Amniotic stem cell (primary cell): ENCODE measurements around the gene CFD.
"Not testable (repeated sequence)": the region's sequence is repeated elsewhere in the genome, so short reads cannot be mapped to it uniquely, and the experiment has no call there.

Experiments used
- DNase-seq: peaks from one replicate; lab custom pipeline; 2025; lab: John Stamatoyannopoulos, UW

CFD gene

DNA sequence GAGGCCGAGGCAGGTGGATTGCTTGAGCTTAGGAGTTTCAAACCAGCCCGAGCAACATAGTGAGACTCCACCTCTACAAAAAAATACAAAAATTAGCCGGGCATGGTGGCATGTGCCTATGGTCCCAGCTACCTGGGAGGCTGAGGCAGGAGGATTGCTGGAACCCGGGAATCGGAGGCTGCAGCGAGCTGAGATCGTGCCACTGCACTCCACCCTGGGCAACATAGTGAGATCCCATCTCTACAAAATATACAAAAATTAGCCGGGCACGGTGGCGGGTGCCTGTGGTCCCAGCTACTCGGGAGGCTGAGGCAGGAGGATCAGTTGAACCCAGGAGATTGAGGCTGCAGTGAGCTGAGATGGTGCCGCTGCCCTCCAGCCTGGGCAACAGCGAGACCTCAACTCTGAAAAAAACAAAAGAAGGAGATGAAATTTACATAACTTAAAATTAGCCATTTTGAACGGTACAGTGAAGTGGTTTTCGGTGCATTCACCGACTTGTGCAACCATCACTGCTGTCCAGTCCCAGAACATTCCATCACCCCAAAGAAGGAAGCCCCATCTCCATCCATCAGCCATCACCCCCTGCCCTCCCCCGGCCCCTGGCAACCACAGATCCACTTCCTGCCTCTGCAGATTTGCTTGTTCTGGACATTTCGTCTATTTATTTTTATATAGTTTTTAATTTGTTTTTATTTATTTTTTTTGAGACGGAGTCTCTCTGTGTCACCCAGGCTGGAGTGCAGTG, 33.4 kb upstream of the CFD start:
- no peak for DNase-seq

DNA sequence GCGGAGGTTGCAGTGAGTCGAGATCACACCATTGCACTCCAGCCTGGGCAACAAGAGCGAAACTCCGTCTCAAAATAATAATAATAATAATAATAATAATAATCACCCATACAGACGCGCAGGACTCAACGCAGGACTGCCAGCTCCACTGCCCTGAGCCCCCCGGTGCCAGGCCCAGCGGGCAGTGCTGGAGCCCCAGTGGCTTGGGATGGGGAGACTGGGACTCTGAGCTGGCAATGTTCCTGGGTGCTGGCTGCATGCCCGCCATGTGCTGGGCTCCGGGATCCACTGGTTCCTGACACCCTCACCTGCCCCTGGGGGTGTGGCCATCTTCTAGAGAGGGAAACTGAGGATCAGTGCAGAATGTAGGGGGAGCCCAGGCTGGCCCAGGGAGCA, 32.2 kb upstream of the CFD start:
- no peak for DNase-seq

DNA sequence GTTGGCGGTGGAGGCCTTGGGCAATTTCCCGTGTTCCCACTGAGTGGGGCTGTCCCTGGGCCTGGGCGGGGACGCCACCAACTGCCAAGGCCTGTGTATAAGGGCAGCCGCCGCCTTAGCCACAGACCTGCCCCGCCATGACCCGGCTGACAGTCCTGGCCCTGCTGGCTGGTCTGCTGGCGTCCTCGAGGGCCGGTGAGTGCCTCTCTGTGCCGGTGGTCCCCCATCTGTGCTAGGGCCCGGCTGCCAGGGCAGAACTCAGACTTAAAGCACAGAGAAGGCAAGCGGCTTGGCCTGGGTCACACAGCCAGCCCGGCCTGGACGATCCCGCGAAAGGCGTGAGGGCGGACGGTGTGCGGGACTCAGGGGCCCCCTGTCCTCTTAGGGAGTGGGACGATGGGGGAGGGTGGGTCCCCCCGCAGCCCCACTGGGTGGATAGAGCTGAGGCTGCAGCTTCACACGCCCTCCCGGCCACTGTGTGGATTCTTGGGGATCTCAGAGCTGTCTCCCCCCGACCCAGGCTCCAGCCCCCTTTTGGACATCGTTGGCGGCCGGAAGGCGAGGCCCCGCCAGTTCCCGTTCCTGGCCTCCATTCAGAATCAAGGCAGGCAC, 31.6 kb upstream of the CFD start, which contains the start of gene AZU1:
AZU1 (plus strand) TSS at position 128 of the 612 bp plus-strand sequence; CDS start at position 138, 10 bp downstream.
- no peak for DNase-seq

DNA sequence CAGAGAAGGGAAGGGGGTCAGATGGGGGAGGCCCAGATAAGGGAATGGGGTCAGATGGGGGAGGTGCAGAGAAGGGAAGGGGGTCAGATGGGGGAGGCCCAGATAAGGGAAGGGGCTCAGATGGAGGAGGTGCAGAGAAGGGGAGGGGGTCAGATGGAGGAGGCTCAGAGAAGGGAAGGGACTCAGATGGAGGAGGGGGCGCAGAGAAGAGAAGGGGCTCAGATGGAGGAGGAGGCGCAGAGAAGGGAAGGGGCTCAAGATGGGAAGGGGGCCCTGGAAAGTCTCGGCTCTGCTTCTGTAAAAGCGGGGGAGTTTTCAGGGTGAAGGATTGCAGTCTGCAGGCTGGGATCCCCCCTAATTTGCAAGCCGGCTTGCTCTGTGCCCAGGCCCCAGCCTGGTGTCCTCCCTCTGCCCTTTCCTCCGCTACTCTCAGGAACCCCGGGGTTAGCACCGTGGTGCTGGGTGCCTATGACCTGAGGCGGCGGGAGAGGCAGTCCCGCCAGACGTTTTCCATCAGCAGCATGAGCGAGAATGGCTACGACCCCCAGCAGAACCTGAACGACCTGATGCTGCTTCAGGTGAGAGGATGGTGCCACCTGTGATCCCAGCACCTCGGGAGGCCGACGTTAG, 30.2 kb upstream of the CFD start:
- no peak for DNase-seq

DNA sequence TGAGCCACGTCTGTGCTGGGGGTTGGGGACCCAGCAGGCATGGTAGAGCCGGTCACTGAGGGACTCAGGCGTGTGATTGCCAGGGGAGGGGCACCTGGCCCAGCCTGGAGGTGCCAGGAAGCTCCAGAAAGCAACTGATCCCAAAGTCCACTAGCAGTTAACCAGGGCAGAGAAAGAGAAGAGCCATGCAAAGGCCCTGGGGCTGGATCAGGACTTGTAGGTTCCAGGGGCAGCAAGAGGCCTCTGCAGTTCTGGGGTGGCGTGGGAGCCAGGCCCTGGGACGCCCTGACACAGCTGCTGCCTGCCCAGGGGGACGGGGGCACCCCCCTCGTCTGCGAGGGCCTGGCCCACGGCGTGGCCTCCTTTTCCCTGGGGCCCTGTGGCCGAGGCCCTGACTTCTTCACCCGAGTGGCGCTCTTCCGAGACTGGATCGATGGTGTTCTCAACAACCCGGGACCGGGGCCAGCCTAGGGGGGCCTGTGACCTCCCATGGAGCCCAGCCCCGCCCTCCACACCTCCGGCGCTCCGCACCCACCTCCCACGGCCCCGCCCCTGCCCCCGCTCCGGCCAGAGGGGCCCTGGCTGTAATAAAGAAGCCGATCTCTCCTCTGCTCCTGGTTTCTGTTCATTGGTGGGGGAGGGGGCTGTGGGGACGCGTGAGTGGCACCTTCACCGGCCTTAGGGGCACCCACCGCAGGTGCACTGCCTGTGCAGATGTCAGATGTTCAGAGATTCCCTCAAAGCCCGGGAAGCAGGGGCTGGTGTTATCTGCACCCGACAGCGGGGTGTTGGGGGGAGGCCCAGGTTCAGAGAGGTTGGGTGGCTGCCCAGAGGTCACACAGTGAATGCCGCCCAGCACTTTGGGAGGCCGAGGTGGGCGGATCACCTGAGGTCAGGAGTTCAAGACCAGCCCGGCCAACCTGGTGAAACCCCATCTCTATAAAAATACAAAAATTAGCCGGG, 27.8 kb upstream of the CFD start:
- no peak for DNase-seq

DNA sequence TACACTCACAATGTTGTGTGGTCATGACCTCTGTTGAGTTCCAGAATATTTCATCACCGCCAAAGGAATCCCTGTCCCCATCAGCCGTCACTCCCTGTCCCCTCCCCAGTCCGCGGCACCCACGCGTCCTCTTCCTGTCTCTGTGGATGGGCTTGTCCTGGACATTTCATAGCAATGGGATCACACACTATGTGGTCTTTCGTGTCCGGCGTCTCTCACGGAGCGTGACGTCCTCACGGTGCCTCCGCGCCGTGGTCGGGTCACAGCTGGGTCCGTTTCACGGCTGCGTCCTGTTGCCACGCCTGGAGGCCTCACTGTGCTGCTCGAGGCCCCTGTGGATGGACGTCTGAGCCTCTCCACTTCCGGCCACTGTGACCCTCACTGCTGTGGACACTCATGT, 25.2 kb upstream of the CFD start:
- no peak for DNase-seq

DNA sequence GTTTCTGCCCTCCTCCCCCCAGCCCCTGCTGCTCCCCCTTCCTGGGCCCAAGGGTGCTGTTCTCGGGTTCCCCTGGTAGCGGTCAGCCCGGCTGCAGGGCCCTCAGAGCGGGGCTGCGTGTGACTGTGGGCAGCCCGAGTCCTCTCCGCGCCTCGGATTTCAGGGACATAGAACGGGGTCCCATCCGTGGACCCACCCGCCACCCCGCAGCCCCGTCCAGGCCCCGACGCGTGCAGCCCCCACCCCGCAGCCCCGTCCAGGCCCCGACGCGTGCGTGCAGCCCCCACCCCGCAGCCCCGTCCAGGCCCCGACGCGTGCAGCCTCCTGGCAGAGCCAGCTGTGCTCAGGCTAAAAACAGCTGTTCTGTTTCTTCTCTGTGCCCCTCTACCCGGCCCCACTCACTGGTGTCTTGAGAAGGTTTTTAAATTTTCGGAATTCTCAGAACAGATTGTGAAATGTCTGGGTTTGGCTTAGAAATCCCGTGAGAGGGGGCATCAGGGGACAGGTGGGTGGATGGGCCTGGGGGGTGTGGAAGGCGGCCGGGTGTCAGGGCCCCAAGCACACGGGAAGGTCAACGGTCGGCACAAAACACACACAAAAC, 24.2 kb upstream of the CFD start:
- DNase-seq, result no peak

DNA sequence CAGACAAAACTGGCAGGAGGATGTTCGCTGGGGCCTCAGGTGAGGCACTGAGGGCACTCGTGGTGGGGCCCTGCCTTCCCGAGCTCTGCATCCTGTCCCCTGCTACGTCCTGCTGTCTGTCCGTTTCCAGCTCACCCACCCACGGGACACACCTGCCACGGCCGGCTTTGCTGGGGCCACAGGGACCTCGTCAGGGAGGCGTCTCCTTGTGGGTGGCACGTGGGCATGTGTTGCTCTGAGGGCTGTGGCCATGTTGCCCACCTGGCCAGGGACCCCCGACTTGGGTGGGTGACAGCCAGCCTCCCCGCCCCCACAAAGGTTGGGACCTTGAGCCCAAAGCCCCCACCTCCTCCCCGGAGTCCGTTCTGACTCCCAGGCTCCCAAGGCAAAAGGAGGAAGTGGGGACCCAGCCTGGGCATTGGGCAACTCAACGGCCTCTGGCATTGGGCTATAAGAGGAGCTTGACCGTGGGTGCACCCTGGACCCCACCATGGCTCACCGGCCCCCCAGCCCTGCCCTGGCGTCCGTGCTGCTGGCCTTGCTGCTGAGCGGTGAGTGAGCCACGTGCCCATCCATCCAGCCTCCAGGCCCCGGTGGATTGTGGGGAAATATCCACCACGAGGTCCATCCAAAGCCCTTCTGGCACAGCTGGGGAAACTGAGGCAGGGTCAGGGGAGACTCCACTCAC, 18.8 kb upstream of the CFD start, which contains the start of gene PRTN3:
PRTN3 (plus strand) TSS at position 481 of the 688 bp plus-strand sequence; CDS start at position 491, 10 bp downstream.
- DNase-seq, result no peak

DNA sequence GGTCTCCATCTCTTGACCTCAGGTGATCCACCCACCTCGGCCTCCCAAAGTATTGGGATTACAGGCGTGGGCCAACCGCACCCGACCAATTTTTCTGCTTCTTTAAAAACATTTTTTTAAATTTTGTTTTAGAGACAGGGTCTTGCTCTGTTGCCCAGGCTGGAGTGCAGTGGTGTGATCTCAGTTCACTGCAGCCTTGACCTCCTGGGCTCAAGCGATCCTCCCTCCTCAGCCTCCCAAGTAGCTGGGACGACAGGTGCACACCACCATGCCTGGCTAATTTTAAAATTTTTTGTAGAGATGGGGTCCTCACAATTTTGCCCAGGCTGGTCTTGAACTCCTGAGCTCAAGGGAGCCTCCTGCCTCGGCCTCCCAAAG, 16.7 kb upstream of the CFD start:
- DNase-seq, result not testable (repeated sequence)

DNA sequence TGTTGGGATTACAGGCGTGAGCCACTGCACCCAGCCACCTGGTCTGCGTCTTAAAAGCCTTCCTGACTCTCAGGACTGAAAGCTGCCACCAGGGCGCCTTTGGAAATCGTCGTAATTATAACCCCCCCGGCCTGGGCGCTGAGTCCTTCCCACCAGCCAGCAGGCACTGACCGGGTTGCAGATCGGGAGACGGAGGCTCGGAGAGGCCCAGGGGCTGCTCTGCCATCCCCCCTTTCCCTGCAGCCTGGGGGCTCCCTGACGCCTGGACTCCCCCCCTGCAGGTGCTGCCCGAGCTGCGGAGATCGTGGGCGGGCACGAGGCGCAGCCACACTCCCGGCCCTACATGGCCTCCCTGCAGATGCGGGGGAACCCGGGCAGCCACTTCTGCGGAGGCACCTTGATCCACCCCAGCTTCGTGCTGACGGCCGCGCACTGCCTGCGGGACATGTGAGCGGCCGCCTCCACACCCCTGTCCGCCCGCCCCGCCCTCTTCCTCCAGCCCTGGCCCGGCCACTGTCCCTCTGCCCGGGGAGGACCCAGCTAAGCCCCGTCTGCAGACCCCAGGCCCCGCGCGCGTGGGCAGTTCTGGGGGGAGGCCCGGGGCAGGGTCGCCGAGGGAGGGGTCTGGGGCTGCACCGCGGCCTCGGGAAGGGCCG, 16.2 kb upstream of the CFD start:
- DNase-seq, result no peak

DNA sequence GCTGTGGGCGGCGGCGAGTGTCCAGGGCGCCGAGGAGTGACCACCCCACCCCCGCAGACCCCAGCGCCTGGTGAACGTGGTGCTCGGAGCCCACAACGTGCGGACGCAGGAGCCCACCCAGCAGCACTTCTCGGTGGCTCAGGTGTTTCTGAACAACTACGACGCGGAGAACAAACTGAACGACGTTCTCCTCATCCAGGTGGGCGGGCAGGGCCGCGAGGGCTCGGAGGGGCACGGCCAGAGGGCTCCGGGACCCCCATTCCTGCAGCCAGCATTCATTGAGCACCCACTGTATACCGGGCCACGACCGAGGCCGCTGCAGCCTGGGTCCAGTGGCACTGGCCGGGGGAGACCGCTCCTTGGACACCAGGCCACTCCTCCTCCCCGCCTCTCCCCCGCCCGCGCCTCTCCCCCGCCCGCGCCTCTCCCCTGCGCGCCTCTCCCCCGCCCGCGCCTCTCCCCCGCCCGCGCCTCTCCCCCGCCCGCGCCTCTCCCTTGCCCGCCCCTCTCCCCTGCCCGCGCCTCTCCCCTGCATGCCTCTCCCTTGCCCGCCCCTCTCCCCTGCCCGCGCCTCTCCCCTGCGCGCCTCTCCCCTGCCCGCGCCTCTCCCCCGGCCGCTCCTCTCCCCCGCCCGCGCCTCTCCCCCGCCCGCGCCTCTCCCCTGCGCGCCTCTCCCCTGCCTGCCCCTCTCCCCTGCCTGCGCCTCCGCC, 15.5 kb upstream of the CFD start:
- no peak for DNase-seq

DNA sequence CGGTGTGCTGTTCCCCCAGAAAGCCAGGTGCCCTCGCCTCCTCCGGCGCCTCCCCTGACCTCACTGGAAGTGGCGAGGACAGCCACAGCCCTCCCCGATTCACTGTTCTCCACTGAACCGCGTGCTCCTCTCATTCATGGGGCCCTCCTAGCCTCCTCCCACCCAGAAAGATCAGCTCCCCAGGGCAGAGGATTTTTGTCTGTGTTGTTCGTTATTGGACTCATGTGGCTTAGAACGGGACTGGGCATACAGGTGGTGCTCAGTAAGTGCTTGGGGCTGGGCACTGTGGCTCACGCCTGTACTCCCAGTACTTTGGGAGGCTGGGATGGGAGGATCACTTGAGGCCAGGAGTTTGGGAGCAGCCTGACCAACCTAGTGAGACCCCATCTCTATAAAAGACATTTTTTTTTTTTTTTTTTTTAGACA, 14.9 kb upstream of the CFD start:
- DNase-seq, result no peak

DNA sequence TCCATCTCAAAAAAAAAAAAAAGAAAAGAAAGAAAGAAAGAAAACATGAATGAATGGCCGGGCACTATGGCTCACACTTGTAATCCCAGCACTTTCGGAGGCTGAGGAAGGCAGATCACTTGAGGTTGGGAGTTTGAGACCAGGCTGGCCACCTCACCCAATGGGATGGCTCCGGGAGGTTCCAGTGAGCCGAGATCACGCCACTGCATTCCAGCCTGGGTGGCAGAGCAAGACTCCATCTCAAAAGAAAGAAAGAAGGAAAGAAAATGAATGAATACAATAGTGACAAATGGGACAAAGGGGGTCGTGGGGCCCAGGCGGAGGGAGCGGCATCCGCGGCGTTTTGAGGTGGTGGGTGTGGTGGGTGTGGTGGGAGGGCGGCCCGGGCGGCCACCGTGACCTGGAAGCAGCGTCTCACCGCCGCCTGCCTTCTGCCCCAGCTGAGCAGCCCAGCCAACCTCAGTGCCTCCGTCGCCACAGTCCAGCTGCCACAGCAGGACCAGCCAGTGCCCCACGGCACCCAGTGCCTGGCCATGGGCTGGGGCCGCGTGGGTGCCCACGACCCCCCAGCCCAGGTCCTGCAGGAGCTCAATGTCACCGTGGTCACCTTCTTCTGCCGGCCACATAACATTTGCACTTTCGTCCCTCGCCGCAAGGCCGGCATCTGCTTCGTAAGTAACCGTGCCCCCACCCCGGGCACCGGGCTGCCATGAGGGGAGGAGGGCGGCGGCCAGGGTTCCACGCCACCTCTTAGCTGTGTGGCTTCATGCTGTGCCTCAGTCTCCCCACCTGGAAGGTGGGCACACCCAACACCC, 13.6 kb upstream of the CFD start:
- no peak for DNase-seq

DNA sequence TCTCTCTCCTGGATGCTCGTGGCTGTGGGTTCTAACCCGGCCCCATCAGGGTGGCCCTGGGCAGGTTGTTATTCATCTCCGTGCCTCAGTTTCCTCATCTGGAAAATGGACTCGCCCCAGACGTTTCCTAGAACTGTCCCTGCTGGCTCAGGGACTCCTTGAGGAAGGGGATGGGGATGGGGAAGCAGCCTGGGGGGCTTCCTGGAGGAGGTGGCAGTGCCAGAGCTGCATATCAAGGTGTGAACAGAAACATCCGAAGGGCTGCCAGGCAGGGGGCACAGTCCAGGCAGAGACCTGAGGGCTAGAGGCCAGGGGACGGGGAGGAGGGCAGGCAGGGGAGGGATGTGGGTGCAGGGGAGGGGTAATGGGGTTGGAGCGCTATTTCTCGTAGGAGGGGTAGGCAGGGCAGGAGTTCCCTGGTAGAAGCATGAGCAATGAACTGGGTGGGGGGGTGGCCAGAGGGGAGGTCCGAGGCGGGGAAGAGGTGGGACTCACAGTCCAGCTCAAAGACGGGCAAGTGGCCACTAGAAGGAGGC, 11.0 kb upstream of the CFD start:
- no peak for DNase-seq

DNA sequence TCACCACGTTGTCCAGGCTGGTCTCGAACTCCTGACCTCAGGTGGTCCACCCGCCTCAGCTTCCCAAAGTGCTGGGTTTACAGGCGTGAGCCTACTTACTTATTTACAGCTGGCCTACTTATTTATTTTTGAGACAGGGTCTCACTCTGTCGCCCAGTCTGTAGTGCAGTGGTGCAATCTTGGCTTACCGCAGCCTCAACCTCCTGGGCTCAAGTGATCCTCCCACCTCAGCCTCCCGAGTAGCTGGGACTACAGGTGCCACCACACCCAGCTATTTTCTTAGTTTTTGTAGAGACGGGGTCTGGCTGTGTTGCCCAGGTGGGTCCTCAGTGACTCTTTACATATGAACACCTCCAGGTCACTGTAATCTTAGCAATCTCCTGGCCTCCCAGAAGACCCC, 10.3 kb upstream of the CFD start:
- DNase-seq, result not testable (repeated sequence)

DNA sequence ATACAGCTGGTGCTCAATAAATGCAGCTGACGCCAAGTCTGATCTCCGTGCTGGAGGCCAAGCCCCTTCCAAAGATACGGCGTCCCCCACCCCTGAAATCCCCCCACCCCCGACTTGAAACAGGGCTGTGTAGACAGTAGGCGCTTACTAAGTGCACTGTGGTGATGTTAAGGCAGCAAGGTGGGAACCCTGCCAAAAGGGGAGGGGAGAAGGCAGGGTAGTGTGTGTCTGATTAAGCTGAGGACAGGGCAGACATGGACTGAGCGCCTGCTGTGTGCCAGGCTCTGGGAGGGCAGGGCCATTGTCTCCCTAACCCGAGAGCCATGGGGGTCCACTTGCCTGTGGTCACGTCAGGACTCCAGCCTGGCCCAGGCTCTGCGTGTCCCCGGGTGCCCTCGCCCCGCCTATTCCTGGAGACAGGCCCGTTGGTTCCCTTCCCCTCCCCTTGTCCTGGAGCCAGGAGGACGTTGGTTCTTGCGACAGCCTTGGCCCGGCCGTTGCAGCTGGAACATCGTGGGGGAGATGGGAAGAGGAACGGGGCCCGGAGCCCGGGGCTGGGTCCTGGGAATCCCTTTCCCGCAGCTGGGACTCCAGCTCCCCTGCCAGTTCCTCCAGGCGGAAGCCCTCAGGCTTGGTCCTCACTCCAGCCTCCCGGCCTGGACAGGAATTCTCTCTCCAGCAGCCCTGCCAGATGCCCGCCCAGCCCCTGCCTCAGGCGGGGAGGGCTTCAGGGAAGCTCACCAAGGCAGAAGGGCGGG, 9.1 kb upstream of the CFD start:
- no peak for DNase-seq

DNA sequence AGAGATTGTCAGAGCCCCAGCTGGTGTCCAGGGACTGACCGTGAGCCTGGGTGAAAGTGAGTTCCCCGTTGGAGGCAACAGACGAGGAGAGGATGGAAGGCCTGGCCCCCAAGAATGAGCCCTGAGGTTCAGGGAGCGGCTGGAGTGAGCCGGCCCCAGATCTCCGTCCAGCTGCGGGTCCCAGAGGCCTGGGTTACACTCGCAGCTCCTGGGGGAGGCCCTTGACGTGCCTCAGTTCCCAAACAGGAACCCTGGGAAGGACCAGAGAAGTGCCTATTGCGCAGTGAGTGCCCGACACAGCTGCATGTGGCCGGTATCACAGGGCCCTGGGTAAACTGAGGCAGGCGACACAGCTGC, 8.5 kb upstream of the CFD start:
- no peak for DNase-seq
